Measurements from ENCODE around the gene ANKRD30A. TPM values are rescaled to one million over a fixed set of nuclear protein-coding genes. Genes with fewer than 3 reads are reported as not detected.

Gene ANKRD30A
- total RNA-seq, 2 experiments from 2014 or later, result not detected

GRCh38 chr10:37275216-37275777 is 149.9 kb downstream of the ANKRD30A start:
- TF ChIP-seq CTCF (IDR thresholded peaks at IDR 0.05), result no peak
- DNase-seq, result no peak
- H3K36me3 ChIP-seq (ENCODE audit: insufficient read depth, low read length), result no peaks in the 10 kb centered on the region
- ATAC-seq (ENCODE audit: poor library complexity), result no peak
- H3K27ac ChIP-seq (ENCODE audit: low read depth in 1 of 2, low read length in 2 of 2), result no peak overlapping the region
- Mint-ChIP-seq H3K27ac (no peak overlapping the region), H3K9me3 (peaks cover 13% of the 10 kb centered on the region), H3K4me1 (ENCODE audit: low read depth) (no peaks in the 10 kb centered on the region), H3K27me3 (no peaks in the 10 kb centered on the region), H3K4me3 (no peak overlapping the region), H3K36me3 (ENCODE audit: low read depth) (no peaks in the 10 kb centered on the region)
- intact Hi-C loops (cut with DNase I, micrococcal nuclease), result no loop called here
- no peaks in the 10 kb centered on the region for H3K27me3 ChIP-seq (ENCODE audit: control insufficient read depth in 1 of 2, insufficient read depth in 2 of 2, low read length in 2 of 2)
- H3K4me3 ChIP-seq (ENCODE audit: low read length), result no peak overlapping the region
- ChIA-PET POLR2A (no interaction called here), CTCF (no interaction called here)
- no peaks in the 10 kb centered on the region for H3K4me1 ChIP-seq (ENCODE audit: insufficient read depth, low read length)
- H3K9me3 ChIP-seq (ENCODE audit: control insufficient read depth in 1 of 2, insufficient read depth in 1 of 2, low read length in 2 of 2), result peaks cover 0 to 14% of the 10 kb centered on the region in 2 experiments

- ATAC-seq (ENCODE audit: poor library complexity) (no peak), DNase-seq (no peak)
- H3K27ac Mint-ChIP-seq, result no peak overlapping the region
- H3K4me1 Mint-ChIP-seq (ENCODE audit: low read depth), result no peaks in the 10 kb centered on the region
- no peaks in the 10 kb centered on the region for H3K27me3 Mint-ChIP-seq
- H3K4me3 ChIP-seq (ENCODE audit: low read length), result no peak overlapping the region
- POLR2A ChIA-PET, result no interaction called here
- no peak overlapping the region for H3K27ac ChIP-seq (ENCODE audit: low read depth in 1 of 2, low read length in 2 of 2)
- CTCF ChIA-PET, result no interaction called here
- peaks cover 0 to 14% of the 10 kb centered on the region in 2 experiments for H3K9me3 ChIP-seq (ENCODE audit: control insufficient read depth in 1 of 2, insufficient read depth in 1 of 2, low read length in 2 of 2)
- no peaks in the 10 kb centered on the region for H3K27me3 ChIP-seq (ENCODE audit: control insufficient read depth in 1 of 2, insufficient read depth in 2 of 2, low read length in 2 of 2)
- H3K36me3 Mint-ChIP-seq (ENCODE audit: low read depth), result no peaks in the 10 kb centered on the region
- H3K4me1 ChIP-seq (ENCODE audit: insufficient read depth, low read length), result no peaks in the 10 kb centered on the region
- H3K9me3 Mint-ChIP-seq, result peaks cover 7% of the 10 kb centered on the region
- H3K4me3 Mint-ChIP-seq, result no peak overlapping the region
- intact Hi-C loops (cut with DNase I, micrococcal nuclease), result loop anchor here in 1 of 2 experiments (10.0 kb wide), 1 partner anchor 60 kb away; no protein-coding TSS in a partner anchor
- no peak for TF ChIP-seq CTCF (IDR thresholded peaks at IDR 0.05)
- no peaks in the 10 kb centered on the region for H3K36me3 ChIP-seq (ENCODE audit: insufficient read depth, low read length)
Measured at GRCh38 chr10:37285063-37285462, 159.7 kb downstream of the ANKRD30A start.

GRCh38 chr10:37289833-37290464 is 164.6 kb downstream of the ANKRD30A start:
- peaks cover 10% of the 10 kb centered on the region for H3K9me3 Mint-ChIP-seq
- ChIA-PET POLR2A (no interaction called here), CTCF (no interaction called here)
- no peak for TF ChIP-seq CTCF (IDR thresholded peaks at IDR 0.05)
- Histone ChIP-seq H3K36me3 (ENCODE audit: insufficient read depth, low read length) (no peaks in the 10 kb centered on the region), H3K9me3 (ENCODE audit: control insufficient read depth in 1 of 2, insufficient read depth in 1 of 2, low read length in 2 of 2) (peaks cover 0 to 13% of the 10 kb centered on the region in 2 experiments), H3K4me3 (ENCODE audit: low read length) (no peak overlapping the region), H3K27me3 (ENCODE audit: control insufficient read depth in 1 of 2, insufficient read depth in 2 of 2, low read length in 2 of 2) (no peaks in the 10 kb centered on the region), H3K27ac (ENCODE audit: low read depth in 1 of 2, low read length in 2 of 2) (no peak overlapping the region), H3K4me1 (ENCODE audit: insufficient read depth, low read length) (no peaks in the 10 kb centered on the region)
- no peaks in the 10 kb centered on the region for H3K4me1 Mint-ChIP-seq (ENCODE audit: low read depth)
- no peak overlapping the region for H3K4me3 Mint-ChIP-seq
- intact Hi-C loops (cut with DNase I, micrococcal nuclease), result loop anchor here in 1 of 2 experiments (10.0 kb wide), 1 partner anchor 55 kb away; no protein-coding TSS in a partner anchor
- no peak overlapping the region for H3K27ac Mint-ChIP-seq
- DNase-seq (no peak), ATAC-seq (ENCODE audit: poor library complexity) (no peak)
- no peaks in the 10 kb centered on the region for H3K36me3 Mint-ChIP-seq (ENCODE audit: low read depth)
- no peaks in the 10 kb centered on the region for H3K27me3 Mint-ChIP-seq

Measured in CD4-positive, alpha-beta T cell (primary cell).